ENCODE results near the gene PCSK1N. TPM values are rescaled to one million over a fixed set of nuclear protein-coding genes. Genes with fewer than 3 reads are reported as not detected.

The PCSK1N gene
- total and polyA plus RNA-seq, 9 of the 15 experiments (the other 6 are each of a cell fraction or from before 2014, with no cell fraction given) = 0.07 to 0.55 (median 0.54) TPM; not detected in 6

GRCh38 chrX:48782795-48783194 lies 52.6 kb downstream of the PCSK1N start (continued):
- TF ChIP-seq PHB2 (IDR thresholded peaks at IDR 0.05; ENCODE audit: low read depth) = peak; percentile 82
- 0 out of 2 replicates have a peak, but pooled peaks have one; percentile 27 for TF ChIP-seq ELF4 (CRISPR knock-in tag; IDR thresholded peaks at IDR 0.05)
- no peak for TF ChIP-seq SRSF9 (IDR thresholded peaks at IDR 0.05; ENCODE audit: borderline replicate concordance, low read depth, low read length)
- no peak for TF ChIP-seq ZNF707 (CRISPR knock-in tag; conservative IDR thresholded peaks at IDR 0.05)
- TF ChIP-seq, protein P1, sequence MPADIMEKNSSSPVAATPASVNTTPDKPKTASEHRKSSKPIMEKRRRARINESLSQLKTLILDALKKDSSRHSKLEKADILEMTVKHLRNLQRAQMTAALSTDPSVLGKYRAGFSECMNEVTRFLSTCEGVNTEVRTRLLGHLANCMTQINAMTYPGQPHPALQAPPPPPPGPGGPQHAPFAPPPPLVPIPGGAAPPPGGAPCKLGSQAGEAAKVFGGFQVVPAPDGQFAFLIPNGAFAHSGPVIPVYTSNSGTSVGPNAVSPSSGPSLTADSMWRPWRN (IDR thresholded peaks at IDR 0.05; ENCODE audit: low read depth) = peak; percentile 87
- TF ChIP-seq CCNT2 (IDR thresholded peaks at IDR 0.05; ENCODE audit: borderline replicate concordance, extremely low read depth, insufficient read length, low read depth, low read length) = peak; percentile 100
- TF ChIP-seq ATF1 (CRISPR knock-in tag; IDR thresholded peaks at IDR 0.05) = no peak
- 0 out of 2 replicates have a peak, but pooled peaks have one; percentile 41 for TF ChIP-seq ATF1 (tag; IDR thresholded peaks at IDR 0.05)
- TF ChIP-seq RNF2 (IDR thresholded peaks at IDR 0.05) = peak; percentile 98
- TF ChIP-seq TCF3 (CRISPR knock-in tag; IDR thresholded peaks at IDR 0.05) = peak; percentile 96
- no peak for TF ChIP-seq TOE1 (IDR thresholded peaks at IDR 0.05; ENCODE audit: borderline replicate concordance)
- no peak for TF ChIP-seq TOE1 (CRISPR knock-in tag; IDR thresholded peaks at IDR 0.05; ENCODE audit: borderline replicate concordance, low read depth)
- TF ChIP-seq POLR2H (tag; IDR thresholded peaks at IDR 0.05; ENCODE audit: low read depth) = no peak
- TF ChIP-seq ARID1B (IDR thresholded peaks at IDR 0.05) = peak; percentile 97
- TF ChIP-seq RCOR1 (IDR thresholded peaks at IDR 0.05; ENCODE audit: borderline replicate concordance in 1 of 2, low read depth in 2 of 2, low read length in 2 of 2) = peak; percentile 73 to 95; a peak in 3 of 4 replicates
- peak in 1 of 3 experiments; percentile 8 for TF ChIP-seq YY1 (IDR thresholded peaks at IDR 0.05; ENCODE audit: borderline replicate concordance in 1 of 3, control insufficient read depth in 1 of 3, extremely low read depth in 1 of 3, insufficient read depth in 3 of 3, insufficient read length in 1 of 3, insufficient replicate concordance in 2 of 3, low read depth in 1 of 3, low read length in 2 of 3)
- peak; percentile 91 for TF ChIP-seq RUNX1 (IDR thresholded peaks at IDR 0.05; ENCODE audit: low read depth)
- peak; percentile 98 for TF ChIP-seq BCOR (IDR thresholded peaks at IDR 0.05)
- TF ChIP-seq TRIM24 (IDR thresholded peaks at IDR 0.05) = peak; percentile 85 to 93
- TF ChIP-seq DPF2 (IDR thresholded peaks at IDR 0.05) = peak; percentile 96
- TF ChIP-seq ZNF561 (CRISPR knock-in tag; conservative IDR thresholded peaks at IDR 0.05) = no peak
- peak; percentile 10; the same call in 1 of the 2 replicates for TF ChIP-seq OTX1 (CRISPR knock-in tag; IDR thresholded peaks at IDR 0.05)
- no peak for TF ChIP-seq HOXB6 (CRISPR knock-in tag; IDR thresholded peaks at IDR 0.05; ENCODE audit: borderline replicate concordance)
- peak; percentile 77; the same call in 1 of the 2 replicates for TF ChIP-seq ZNF175 (CRISPR knock-in tag; IDR thresholded peaks at IDR 0.05; ENCODE audit: low read depth)
- TF ChIP-seq ZNF589 (CRISPR knock-in tag; IDR thresholded peaks at IDR 0.05; ENCODE audit: low read depth) = peak; percentile 75; the same call in 1 of the 2 replicates
- TF ChIP-seq ZMIZ1 (IDR thresholded peaks at IDR 0.05; ENCODE audit: low read depth in 2 of 2, low read length in 2 of 2) = peak in 1 of 2 experiments; percentile 95; a peak in 2 of 4 replicates
- TF ChIP-seq SOX6 (IDR thresholded peaks at IDR 0.05) = peak; percentile 90

Data from K562 (cell line).